Rectal smooth muscle tissue (tissue), 1 donor: ENCODE results near the gene SATB1.

ENCODE experiments used
- H3K27ac ChIP-seq: one replicate; pipeline ENCODE4 v1.7.0; 2013; ENCODE audit warnings: low read depth, low read length, inconsistent platforms
- H3K27me3 ChIP-seq: one replicate; pipeline ENCODE4 v1.7.0; 2013; ENCODE audit warnings: low read length; ENCODE audit not compliant: control insufficient read depth, insufficient read depth
- H3K36me3 ChIP-seq: one replicate; pipeline ENCODE4 v1.7.0; 2013; ENCODE audit warnings: low read length; ENCODE audit not compliant: control insufficient read depth, insufficient read depth
- H3K4me1 ChIP-seq: one replicate; pipeline ENCODE4 v1.7.0; 2013; ENCODE audit warnings: low read length; ENCODE audit not compliant: control insufficient read depth, insufficient read depth
- H3K4me3 ChIP-seq: one replicate; pipeline ENCODE4 v1.7.0; 2013; ENCODE audit warnings: low read length
- H3K9ac ChIP-seq: one replicate; pipeline ENCODE4 v1.7.0; 2013; ENCODE audit warnings: low read length

Gene SATB1

GRCh38 chr3:18442756-18443664 is 17.9 kb upstream of the SATB1 start:
- Histone ChIP-seq H3K27ac (no peak overlapping the region), H3K4me1 (no peaks in the 10 kb centered on the region), H3K27me3 (no peaks in the 10 kb centered on the region), H3K4me3 (peak overlapping the region; percentile 87), H3K9ac (peak overlapping the region; percentile 60), H3K36me3 (no peaks in the 10 kb centered on the region)

DNA sequence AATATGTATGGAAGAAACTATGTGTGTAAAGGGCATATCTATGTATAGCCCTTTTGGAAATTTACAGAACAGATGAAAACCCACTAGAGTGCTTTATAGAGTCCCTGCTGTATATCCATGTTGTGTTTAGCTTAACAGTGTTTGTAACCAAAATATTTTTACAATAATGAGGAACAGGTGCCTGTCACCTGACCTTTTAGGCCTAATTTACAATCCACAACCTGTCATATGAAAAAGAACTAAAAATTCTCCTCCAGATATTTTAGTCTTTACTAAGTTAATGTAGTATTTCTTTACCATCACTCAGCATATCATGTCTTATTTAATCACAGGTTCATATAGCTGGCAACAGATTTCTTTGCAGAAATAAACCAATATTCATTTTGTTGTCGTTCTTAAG is 16.4 kb upstream of the SATB1 start:
- Histone ChIP-seq H3K27ac (no peak overlapping the region), H3K4me3 (no peak overlapping the region), H3K4me1 (no peaks in the 10 kb centered on the region), H3K36me3 (no peaks in the 10 kb centered on the region), H3K27me3 (no peaks in the 10 kb centered on the region), H3K9ac (no peak overlapping the region)

DNA sequence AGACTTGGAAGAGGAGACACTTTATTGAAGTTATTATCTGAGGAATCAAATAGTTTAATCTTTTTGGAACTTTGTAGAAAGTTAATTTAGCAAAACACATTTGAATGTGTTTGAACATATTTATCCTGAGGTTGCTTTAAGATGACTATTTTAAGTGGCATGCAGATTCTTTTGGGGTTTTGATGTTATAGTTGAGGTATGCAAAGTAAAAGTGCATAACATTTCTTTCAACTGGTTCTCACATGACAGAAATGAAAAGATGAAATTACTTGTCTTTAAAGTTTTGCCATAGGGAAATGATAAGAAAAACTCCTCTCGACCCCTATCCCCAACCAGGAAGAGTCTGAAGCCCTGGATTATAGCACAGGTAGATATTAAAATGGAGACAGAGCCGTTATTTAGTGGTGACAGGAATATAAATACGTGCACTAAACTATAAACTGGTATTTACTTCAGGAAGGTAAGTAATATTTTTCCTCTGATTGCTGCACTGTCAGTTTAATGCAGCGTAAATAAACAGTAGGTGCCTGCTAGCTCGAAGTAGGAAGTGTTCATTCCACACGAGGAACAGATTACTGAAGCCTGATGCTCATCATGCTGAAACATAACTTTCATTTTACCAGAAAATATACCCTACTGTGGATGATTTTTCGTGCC is 15.1 kb upstream of the SATB1 start:
- no peaks in the 10 kb centered on the region for H3K27me3 ChIP-seq
- H3K4me1 ChIP-seq, result no peaks in the 10 kb centered on the region
- H3K4me3 ChIP-seq, result no peak overlapping the region
- no peaks in the 10 kb centered on the region for H3K36me3 ChIP-seq
- no peak overlapping the region for H3K9ac ChIP-seq
- H3K27ac ChIP-seq, result no peak overlapping the region

DNA sequence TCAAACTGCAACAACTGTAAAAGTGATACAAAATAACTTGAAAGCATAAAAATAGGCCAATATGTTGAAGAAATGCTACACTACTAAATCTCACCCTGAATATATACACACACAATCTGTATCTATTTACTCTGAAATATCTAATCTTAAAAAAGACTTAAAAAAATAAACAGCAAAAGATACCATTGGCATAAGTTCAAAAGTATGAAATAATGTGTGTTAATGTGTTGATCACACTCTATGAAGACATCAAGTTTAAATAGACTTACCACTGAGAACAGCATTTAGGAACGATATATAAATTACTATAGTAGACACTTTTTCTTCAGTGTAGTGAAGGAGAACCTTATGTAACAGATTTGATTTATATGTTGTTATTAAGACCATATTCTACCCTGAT is 14.1 kb upstream of the SATB1 start:
- H3K27ac ChIP-seq, result no peak overlapping the region
- no peaks in the 10 kb centered on the region for H3K4me1 ChIP-seq
- no peak overlapping the region for H3K9ac ChIP-seq
- H3K4me3 ChIP-seq, result no peak overlapping the region
- no peaks in the 10 kb centered on the region for H3K36me3 ChIP-seq
- H3K27me3 ChIP-seq, result no peaks in the 10 kb centered on the region

DNA sequence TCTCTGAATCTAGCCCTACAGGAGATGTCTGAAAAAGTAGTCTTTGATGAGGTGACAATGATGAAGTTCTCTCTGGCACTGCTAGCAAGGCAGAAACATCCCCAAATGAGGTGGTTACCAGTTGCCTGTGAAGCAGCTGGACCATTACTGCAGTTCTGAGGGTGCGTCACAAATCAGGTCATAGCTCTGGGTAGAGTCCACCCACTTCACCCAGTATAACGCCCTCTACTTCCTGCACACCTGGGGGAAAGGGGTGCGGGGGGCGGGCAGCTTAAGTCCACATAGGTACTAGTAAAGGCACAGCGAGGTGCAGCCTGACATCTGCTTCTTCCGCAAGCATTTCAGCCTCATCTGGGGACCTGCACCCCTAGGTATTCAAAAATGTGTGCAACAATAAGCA is 13.4 kb upstream of the SATB1 start:
- Histone ChIP-seq H3K4me1 (no peaks in the 10 kb centered on the region), H3K36me3 (no peaks in the 10 kb centered on the region), H3K27me3 (no peaks in the 10 kb centered on the region), H3K27ac (no peak overlapping the region), H3K9ac (no peak overlapping the region), H3K4me3 (no peak overlapping the region)

- Histone ChIP-seq H3K4me3 (no peak overlapping the region), H3K27me3 (no peaks in the 10 kb centered on the region), H3K4me1 (no peaks in the 10 kb centered on the region), H3K9ac (no peak overlapping the region), H3K36me3 (no peaks in the 10 kb centered on the region), H3K27ac (no peak overlapping the region)
Measured at GRCh38 chr3:18436213-18436612, 11.1 kb upstream of the SATB1 start.

- Histone ChIP-seq H3K36me3 (no peaks in the 10 kb centered on the region), H3K9ac (no peak overlapping the region), H3K27ac (no peak overlapping the region), H3K4me1 (no peaks in the 10 kb centered on the region), H3K27me3 (no peaks in the 10 kb centered on the region), H3K4me3 (no peak overlapping the region)
Measured at GRCh38 chr3:18434711-18435110, 9.6 kb upstream of the SATB1 start.

- H3K27ac ChIP-seq, result no peak overlapping the region
- no peaks in the 10 kb centered on the region for H3K27me3 ChIP-seq
- no peaks in the 10 kb centered on the region for H3K4me1 ChIP-seq
- H3K9ac ChIP-seq, result no peak overlapping the region
- no peak overlapping the region for H3K4me3 ChIP-seq
- H3K36me3 ChIP-seq, result no peaks in the 10 kb centered on the region
Measured at GRCh38 chr3:18432752-18433151, 7.6 kb upstream of the SATB1 start.

DNA sequence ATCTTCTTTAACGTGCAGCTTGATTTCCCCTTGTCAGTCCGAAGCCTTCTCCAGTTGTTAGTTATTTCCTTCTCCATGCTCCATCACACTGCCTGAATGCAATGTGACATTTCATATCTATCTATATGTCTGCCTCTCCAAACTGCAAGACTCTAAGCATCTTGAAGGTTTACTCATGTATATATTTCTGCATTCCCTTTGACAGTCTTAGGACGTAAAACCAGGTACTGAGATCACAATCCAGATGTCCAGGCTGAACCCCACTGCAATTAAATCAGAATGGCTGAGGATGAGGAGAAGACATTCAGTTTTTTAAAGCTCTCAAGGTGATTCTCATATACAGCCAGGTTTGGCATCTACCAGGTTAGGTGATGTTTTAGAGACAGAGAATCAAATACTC is 6.1 kb upstream of the SATB1 start:
- H3K36me3 ChIP-seq, result no peaks in the 10 kb centered on the region
- H3K4me1 ChIP-seq, result no peaks in the 10 kb centered on the region
- H3K9ac ChIP-seq, result no peak overlapping the region
- no peak overlapping the region for H3K4me3 ChIP-seq
- no peaks in the 10 kb centered on the region for H3K27me3 ChIP-seq
- no peak overlapping the region for H3K27ac ChIP-seq

- Histone ChIP-seq H3K4me1 (no peaks in the 10 kb centered on the region), H3K9ac (no peak overlapping the region), H3K27me3 (no peaks in the 10 kb centered on the region), H3K4me3 (no peak overlapping the region), H3K27ac (no peak overlapping the region), H3K36me3 (no peaks in the 10 kb centered on the region)
Measured at GRCh38 chr3:18428991-18429745, 4.0 kb upstream of the SATB1 start.

- Histone ChIP-seq H3K9ac (no peak overlapping the region), H3K27ac (no peak overlapping the region), H3K36me3 (no peaks in the 10 kb centered on the region), H3K4me3 (no peak overlapping the region), H3K4me1 (peaks cover 1% of the 10 kb centered on the region), H3K27me3 (no peaks in the 10 kb centered on the region)
Measured at GRCh38 chr3:18428036-18428435, 2.9 kb upstream of the SATB1 start.

DNA sequence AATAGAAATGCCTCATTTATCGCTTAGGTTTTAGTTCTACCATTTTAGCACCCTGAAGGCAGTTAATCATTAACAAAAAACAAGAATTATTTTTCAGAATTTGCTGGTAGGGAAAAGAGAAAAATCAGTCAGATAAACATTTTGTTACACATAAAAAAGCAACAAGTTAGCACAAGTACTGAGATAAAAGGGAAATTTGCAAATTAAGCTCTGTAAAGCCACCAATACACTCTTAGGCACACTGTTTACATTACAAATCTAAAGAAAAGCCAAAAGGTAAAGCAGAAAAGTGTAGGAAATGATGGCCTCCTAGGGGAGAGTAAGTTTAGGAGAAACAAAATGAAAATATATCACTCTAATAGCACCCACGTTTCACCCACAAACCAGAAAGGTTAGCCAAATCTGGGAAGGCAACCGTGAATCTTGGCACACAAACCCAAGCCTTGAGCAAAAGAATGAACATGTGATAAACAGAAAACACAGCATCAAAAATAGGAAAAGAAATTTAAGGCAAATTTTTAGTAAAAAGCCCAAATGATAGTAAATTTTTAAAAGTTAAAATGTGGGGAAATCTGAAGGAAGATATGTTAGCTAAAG is 1.6 kb upstream of the SATB1 start:
- Histone ChIP-seq H3K27ac (no peak overlapping the region), H3K27me3 (no peaks in the 10 kb centered on the region), H3K36me3 (no peaks in the 10 kb centered on the region), H3K4me1 (peaks cover 8% of the 10 kb centered on the region), H3K4me3 (no peak overlapping the region), H3K9ac (no peak overlapping the region)
